ENCODE data around the gene RNF149.

GRCh38 chr2:101232770-101233169 is 75.7 kb downstream of the RNF149 start:
- TF ChIP-seq RARB (CRISPR knock-in tag; IDR thresholded peaks at IDR 0.05) = no peak
- no peak for TF ChIP-seq SNAI2 (CRISPR knock-in tag; IDR thresholded peaks at IDR 0.05)
- no peak for TF ChIP-seq ZFP30 (CRISPR knock-in tag; IDR thresholded peaks at IDR 0.05)
- no peak for TF ChIP-seq PATZ1 (CRISPR knock-in tag; IDR thresholded peaks at IDR 0.05; ENCODE audit: borderline replicate concordance)
- TF ChIP-seq CSRNP3 (CRISPR knock-in tag; IDR thresholded peaks at IDR 0.05) = no peak
- TF ChIP-seq ZNF70 (CRISPR knock-in tag; IDR thresholded peaks at IDR 0.05) = no peak
- TF ChIP-seq ARNTL (CRISPR knock-in tag; IDR thresholded peaks at IDR 0.05; ENCODE audit: borderline replicate concordance, low read depth) = no peak
- no peak for TF ChIP-seq ISL1 (CRISPR knock-in tag; IDR thresholded peaks at IDR 0.05)
- no peak for TF ChIP-seq CREB5 (CRISPR knock-in tag; IDR thresholded peaks at IDR 0.05; ENCODE audit: low read depth)
